HG03095 (cell line): Measurements from ENCODE around the gene AADACL2.

Experiments
- ATAC-seq: cut with Tn5 transposase; IDR thresholded peaks from one replicate; pipeline ENCODE4 v1.9.1; 2021; ENCODE audit warnings: moderate library complexity; ENCODE audit not compliant: unreplicated experiment

AADACL2 gene, protein sequence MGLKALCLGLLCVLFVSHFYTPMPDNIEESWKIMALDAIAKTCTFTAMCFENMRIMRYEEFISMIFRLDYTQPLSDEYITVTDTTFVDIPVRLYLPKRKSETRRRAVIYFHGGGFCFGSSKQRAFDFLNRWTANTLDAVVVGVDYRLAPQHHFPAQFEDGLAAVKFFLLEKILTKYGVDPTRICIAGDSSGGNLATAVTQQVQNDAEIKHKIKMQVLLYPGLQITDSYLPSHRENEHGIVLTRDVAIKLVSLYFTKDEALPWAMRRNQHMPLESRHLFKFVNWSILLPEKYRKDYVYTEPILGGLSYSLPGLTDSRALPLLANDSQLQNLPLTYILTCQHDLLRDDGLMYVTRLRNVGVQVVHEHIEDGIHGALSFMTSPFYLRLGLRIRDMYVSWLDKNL

GRCh38 chr3:151733613-151734012, at the start of gene AADACL2:
Gene AADACL2 (plus strand): TSS chr3:151733927. CDS start chr3:151734036, 109 bp downstream.
- ATAC-seq, result no peak

DNA sequence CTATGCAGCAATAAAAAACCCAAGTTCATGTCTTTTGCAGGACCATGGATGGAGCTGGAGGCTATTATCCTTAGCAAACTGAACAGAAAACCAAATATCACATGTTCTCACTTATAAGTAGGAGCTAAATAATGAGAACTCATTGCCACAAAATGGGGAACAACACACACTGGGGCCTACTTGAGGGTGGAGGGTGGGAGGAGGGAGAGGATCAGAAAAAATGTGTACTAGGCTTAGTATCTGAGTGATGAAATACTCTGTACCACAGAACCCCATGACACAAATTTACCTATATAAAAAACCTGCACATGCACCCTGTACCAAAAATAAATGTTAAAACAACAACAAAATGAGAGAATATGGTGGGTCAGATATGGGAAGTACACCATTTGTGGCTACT, 49.6 kb upstream of the AADACL2 start:
- ATAC-seq, result no peak

DNA sequence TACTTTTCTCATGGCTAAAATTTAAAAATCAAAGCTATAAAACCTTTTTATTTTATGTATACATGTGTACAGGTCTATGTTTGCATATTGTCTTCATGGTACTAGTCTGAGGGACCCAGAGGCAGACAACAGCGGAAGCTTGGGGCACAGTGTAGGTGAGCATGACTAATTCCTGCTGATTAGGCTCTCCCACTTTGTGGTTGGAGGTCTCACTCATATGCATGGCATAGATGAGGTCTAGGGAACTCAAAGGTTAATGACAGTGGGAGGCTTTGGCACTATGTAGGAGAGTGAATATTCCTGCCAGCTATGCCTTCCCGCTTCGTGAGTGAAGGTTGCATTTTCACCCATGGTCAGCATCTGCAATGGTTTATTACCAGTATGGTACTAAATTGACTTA, 47.5 kb upstream of the AADACL2 start:
- ATAC-seq, result no peak

DNA sequence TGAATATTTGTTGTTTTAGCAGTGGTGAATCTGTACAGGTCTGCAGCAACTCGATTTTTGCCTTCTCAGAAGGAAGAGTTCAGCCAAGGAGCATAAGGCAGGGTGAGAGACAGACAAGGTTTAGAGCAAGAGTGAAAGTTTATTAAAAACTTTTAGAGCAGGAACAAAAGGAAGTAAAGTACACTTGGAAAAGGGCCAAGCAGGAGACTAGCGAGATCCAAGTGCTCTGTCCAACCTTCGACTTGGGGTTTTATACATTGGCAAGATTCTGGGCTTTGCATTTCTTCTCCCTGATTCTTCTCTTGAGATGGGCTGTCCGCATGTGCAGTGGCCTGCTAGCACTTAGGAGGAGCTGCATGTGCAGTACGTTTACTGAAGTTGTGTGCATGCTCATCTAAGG, 46.7 kb upstream of the AADACL2 start:
- ATAC-seq, result no peak

DNA sequence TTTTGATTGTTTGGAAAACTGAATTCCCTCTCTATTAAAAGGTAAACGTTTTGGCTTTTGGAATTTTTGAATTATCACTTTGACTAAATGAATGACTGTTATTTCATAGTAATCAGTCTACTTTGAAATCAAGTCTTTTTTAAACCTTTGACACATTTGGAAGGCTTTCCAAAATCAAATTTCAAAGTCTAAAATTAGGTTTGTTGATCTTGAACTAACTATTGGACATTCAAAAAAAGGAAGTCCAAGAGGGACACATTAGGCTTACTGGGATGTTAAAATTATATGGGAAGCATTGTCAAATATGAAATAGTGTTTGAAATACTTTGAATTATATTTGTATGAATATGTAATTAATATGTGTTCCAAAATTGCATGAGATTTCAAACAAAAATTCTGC, 45.2 kb upstream of the AADACL2 start:
- no peak for ATAC-seq

- ATAC-seq, result no peak
These were observed 43.1 kb upstream of the AADACL2 start for GRCh38 chr3:151690645-151691044.

- ATAC-seq, result no peak
These were observed 36.2 kb upstream of the AADACL2 start for GRCh38 chr3:151697496-151697895.

- ATAC-seq, result no peak
These were observed 26.5 kb upstream of the AADACL2 start for GRCh38 chr3:151707216-151707615.

DNA sequence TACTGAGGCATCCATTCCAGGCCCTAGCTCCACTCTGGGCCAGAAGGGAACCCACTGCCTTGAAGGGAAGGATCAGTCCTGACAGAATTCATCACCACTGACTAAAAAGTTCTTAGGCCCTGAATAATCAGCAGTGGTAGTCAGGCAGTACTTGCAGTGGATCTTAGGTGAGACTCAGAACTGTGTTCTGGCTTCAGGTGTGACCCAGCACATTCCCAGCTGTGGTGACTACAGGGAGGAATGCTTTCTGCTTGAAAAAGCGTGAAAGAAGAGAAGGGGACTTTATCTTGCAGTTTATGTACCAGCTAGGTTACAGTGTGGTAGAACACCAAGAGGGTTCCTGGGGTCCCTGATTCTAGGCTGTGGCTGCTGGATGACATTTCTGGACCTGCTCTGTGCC, 24.9 kb upstream of the AADACL2 start:
- ATAC-seq, result no peak

DNA sequence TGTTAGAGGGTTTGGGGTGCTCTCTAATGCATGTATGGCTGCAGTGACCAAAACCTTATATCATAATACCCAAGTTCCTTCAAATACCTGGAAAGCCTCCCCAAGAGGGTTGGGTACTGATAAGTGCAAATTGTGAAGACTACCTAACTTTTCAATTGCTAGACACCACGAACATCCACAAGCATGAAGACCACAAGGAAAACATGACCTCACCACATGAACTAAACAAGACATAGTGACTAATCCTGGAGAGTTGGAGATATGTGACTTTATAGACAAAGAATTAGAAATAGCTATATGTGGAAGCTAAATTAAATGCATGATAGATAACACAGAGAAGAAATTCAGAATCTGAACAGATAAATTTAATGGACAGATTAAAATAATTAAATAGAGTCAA, 23.9 kb upstream of the AADACL2 start:
- ATAC-seq, result no peak

DNA sequence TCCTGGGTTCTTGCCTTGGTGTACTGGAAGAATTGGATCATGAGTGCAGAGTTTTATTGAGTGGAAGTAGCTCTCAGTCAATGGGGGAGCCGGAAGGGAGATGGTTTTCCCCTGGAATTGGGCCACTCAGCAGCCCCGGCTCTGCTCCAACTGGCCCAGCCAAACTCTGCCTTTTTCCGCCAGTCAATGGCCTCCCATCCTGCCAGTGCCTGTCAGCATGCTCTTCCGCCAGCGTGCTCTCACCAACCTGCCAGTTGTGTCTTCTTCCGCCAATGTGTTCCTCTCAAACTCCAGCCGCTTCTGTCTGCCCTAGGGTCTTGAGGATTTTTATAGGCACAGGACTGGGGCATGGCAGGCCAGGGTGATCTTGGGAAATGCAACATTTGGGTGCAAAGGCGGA, 12.4 kb upstream of the AADACL2 start:
- no peak for ATAC-seq

DNA sequence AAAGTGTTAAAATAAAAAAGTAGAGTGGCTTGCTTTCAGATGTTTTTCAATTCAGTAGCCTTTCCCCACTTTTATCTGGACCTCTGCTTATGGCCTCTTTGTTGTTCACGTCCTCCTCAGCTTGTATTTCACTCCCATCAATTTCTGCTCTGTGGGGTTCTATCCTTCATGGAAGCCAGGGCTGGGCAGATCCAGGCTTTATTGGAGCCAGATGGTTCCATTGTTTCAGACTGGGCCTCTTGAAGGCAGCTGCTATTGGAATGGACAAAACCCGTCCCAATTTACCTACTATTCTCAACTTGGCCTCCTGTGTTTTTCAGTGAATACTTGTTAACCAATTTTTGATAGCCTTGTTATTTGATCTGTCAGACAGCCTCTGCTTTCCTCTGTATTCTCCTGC, 10.9 kb upstream of the AADACL2 start:
- ATAC-seq, result no peak

- ATAC-seq, result no peak
These were observed 8.9 kb upstream of the AADACL2 start for GRCh38 chr3:151724576-151725562.

DNA sequence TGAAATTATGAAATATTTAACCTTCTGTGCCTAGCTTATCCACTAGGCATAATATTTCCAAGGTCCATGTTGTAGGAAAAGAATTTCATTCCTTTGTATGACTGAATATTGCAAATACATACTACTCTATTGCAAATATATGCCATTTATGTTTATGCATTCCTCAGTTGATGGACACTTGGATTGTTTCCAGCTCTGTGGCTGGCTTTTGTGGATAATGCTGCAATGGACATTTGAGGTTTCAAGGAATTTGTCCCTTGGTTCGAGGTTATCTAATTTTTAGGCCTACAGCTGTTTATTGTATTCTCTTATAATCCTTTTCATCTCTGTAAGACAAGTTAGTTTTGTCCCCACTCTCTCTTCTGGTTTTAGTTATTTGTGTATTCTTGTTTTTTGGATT, 7.7 kb upstream of the AADACL2 start:
- ATAC-seq, result no peak

DNA sequence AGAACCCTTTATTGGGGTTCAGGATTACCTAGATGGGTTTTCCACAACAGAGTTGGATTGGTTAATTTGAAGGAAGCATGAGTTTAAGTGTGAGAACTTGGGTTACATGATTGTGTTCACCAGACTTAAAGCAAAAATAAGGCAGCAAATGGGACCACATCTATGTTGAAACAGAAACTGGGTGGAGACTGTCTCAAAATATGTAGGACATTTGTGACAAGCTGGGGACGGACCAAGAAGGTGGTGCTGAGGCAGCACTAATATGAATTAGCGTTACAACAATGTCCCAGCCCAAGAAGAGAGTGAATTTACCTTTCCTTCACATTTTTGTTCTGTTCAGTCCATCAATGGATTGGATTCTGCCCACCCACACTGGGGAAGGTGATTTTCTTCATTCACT, 866 bp upstream of the AADACL2 start:
- no peak for ATAC-seq

DNA sequence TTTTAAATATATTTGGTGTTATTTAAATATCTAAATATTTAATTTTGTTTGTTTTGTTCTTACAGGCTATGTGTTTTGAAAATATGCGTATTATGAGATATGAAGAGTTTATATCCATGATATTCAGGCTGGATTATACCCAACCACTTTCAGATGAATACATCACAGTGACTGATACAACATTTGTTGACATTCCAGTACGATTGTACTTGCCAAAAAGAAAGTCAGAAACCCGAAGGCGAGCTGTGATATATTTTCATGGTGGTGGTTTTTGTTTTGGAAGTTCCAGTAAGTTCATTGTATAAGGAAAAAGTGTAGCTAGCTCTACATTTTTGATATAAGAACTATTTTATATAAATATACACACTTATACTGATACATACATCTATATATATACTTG, 6.9 kb downstream of the AADACL2 start:
- ATAC-seq, result no peak

GRCh38 chr3:151743855-151744254, 10.1 kb downstream of the AADACL2 start:
- ATAC-seq, result no peak

GRCh38 chr3:151750181-151750580, 16.5 kb downstream of the AADACL2 start:
- ATAC-seq, result no peak

DNA sequence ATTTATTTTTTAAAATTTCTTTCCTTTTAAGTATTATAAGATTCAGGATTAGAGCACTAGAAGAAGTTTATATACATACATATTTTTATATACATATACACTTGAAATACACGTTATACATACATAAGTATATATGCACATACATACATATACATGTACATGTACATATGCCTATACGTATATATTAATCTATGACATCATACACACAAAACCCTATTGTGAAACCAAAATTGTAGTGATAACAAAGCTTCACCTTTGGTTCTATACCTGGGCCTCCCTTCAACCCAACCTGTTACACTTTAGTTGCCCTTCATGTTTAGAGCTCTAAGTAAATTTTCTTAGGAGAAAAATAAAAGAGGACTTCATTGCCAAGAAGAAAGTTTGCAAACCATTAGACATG, 17.0 kb downstream of the AADACL2 start:
- no peak for ATAC-seq

DNA sequence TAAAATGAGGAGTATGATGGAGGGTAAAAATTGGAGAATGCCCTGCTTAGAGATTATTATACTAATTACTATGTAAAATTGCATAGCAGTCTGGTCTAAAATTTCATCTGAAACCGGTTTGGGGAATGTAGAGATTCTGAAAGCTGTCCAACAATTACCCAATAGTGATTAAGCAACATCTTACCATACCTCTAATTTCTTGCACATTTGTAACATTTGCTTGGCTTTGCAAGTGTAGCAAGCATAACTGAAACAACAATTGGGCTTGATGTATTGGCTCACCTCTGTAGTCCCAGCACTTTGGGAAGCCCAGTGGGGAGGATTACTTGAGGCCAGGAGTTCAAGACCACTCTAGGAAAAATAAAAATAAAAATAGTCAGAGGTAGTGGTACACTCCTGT, 17.4 kb downstream of the AADACL2 start:
- ATAC-seq, result no peak

DNA sequence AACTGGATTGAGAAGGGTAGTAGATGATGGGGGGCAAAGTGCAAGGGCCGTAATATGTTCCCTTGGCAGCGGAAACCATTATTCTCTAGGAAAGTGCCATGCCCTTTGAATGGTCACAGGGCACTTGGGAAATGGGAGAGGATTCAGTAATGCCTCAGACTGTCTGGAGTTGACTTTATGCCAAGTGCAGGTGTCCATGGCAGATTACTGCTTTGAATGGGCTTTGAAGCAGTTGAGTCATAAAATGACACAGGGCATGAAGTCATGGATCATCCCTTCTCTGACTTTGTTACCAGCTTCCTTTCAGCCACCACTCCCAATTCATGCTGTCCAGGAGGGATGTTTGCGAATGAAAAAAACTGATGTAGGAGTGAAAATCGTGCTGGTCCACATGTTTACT, 20.1 kb downstream of the AADACL2 start:
- ATAC-seq, result no peak

- ATAC-seq, result no peak
These were observed 27.9 kb downstream of the AADACL2 start for GRCh38 chr3:151761581-151761980.
